BLaER1 treated with 17β-estradiol and CSF1 and Interleukin-3, amounts not matched to agents 10 nM and 100 nM (cell line): ENCODE measurements around the gene OR10J5.

Source experiments
- H3K27ac ChIP-seq, 11 experiments: shearing (Covaris generic); formaldehyde crosslinking; 2 replicates each; pipeline ENCODE4 v1.8.1; 2022
- H3K27me3 ChIP-seq, 11 experiments: shearing (Covaris generic); formaldehyde crosslinking; 2 replicates each; pipeline ENCODE4 v1.8.1; 2022
- H3K36me3 ChIP-seq, 11 experiments: shearing (Covaris generic); formaldehyde crosslinking; 2 replicates each; pipeline ENCODE4 v1.8.1; 2022
- H3K4me1 ChIP-seq, 10 experiments: shearing (Covaris generic); formaldehyde crosslinking; 2 replicates each; pipeline ENCODE4 v1.8.1; 2022
- H3K4me2 ChIP-seq, 11 experiments: shearing (Covaris generic); formaldehyde crosslinking; 2 replicates each; pipeline ENCODE4 v1.8.1; 2022
- H3K4me3 ChIP-seq, 10 experiments: shearing (Covaris generic); formaldehyde crosslinking; 2 replicates each; pipeline ENCODE4 v1.8.1; 2022
- H3K9ac ChIP-seq, 11 experiments: shearing (Covaris generic); formaldehyde crosslinking; 2 replicates each; pipeline ENCODE4 v1.8.1; 2022
- H3K9me3 ChIP-seq, 11 experiments: shearing (Covaris generic); formaldehyde crosslinking; replicated peaks in 1 of 11; 2 replicates each; pipeline ENCODE4 v1.8.1; 2022
- H4K20me1 ChIP-seq, 11 experiments: shearing (Covaris generic); formaldehyde crosslinking; 2 replicates each; pipeline ENCODE4 v1.8.1; 2022
- Cebpa-rat ChIP-seq, 11 experiments: shearing (Covaris generic); IDR thresholded peaks; 2 replicates each; pipeline ENCODE4 v1.8.1; 2022

The OR10J5 gene

GRCh38 chr1:159535907-159536306 lies at the start of gene OR10J5:
TSS of gene OR10J5 (minus strand) at chr1:159536007. CDS start at chr1:159536007, 0 bp downstream.
- no peaks in the 10 kb centered on the region for H4K20me1 ChIP-seq
- H3K27ac ChIP-seq, result no peak within 1 kb of the TSS
- H3K9me3 ChIP-seq, result peaks cover 5 to 12% (median 10%) of the 10 kb centered on the region in 11 experiments; a peak in 16 of 22 replicates
- no peaks in the 10 kb centered on the region for H3K36me3 ChIP-seq
- no peaks in the 10 kb centered on the region for H3K27me3 ChIP-seq
- no peak within 1 kb of the TSS for H3K9ac ChIP-seq
- no peak within 1 kb of the TSS for H3K4me3 ChIP-seq
- no peaks in the 10 kb centered on the region for H3K4me1 ChIP-seq
- no peak within 1 kb of the TSS for H3K4me2 ChIP-seq
- no peak for TF ChIP-seq Cebpa-rat (IDR thresholded peaks at IDR 0.05)

- H3K27me3 ChIP-seq, result no peaks in the 10 kb centered on the region
- H3K36me3 ChIP-seq, result no peaks in the 10 kb centered on the region
- no peak overlapping the region for H3K4me3 ChIP-seq
- no peaks in the 10 kb centered on the region; a peak in 1 of 22 replicates for H3K9me3 ChIP-seq
- H3K27ac ChIP-seq, result no peak overlapping the region
- H4K20me1 ChIP-seq, result no peaks in the 10 kb centered on the region
- H3K4me2 ChIP-seq, result no peak overlapping the region
- TF ChIP-seq Cebpa-rat (IDR thresholded peaks at IDR 0.05), result no peak
- H3K9ac ChIP-seq, result no peak overlapping the region
- H3K4me1 ChIP-seq, result no peaks in the 10 kb centered on the region
Observed at GRCh38 chr1:159584536-159584935, 48.7 kb upstream of the OR10J5 start.

GRCh38 chr1:159581422-159581821 lies 45.6 kb upstream of the OR10J5 start:
- no peaks in the 10 kb centered on the region for H3K36me3 ChIP-seq
- no peak overlapping the region for H3K27ac ChIP-seq
- H3K27me3 ChIP-seq, result no peaks in the 10 kb centered on the region
- TF ChIP-seq Cebpa-rat (IDR thresholded peaks at IDR 0.05), result no peak
- no peak overlapping the region for H3K4me3 ChIP-seq
- H3K9me3 ChIP-seq, result no peaks in the 10 kb centered on the region; a peak in 1 of 22 replicates
- no peak overlapping the region for H3K9ac ChIP-seq
- H3K4me1 ChIP-seq, result no peaks in the 10 kb centered on the region
- no peaks in the 10 kb centered on the region for H4K20me1 ChIP-seq
- H3K4me2 ChIP-seq, result no peak overlapping the region

- H3K4me2 ChIP-seq, result no peak overlapping the region
- no peaks in the 10 kb centered on the region for H4K20me1 ChIP-seq
- H3K4me3 ChIP-seq, result no peak overlapping the region
- no peak overlapping the region for H3K9ac ChIP-seq
- H3K27ac ChIP-seq, result no peak overlapping the region
- peaks cover 0 to 3% (median 0%) of the 10 kb centered on the region in 11 experiments; a peak in 2 of 22 replicates for H3K9me3 ChIP-seq
- H3K27me3 ChIP-seq, result no peaks in the 10 kb centered on the region
- H3K36me3 ChIP-seq, result no peaks in the 10 kb centered on the region
- no peak for TF ChIP-seq Cebpa-rat (IDR thresholded peaks at IDR 0.05)
- no peaks in the 10 kb centered on the region for H3K4me1 ChIP-seq
Observed at GRCh38 chr1:159580340-159580739, 44.5 kb upstream of the OR10J5 start.

- Histone ChIP-seq H4K20me1 (no peaks in the 10 kb centered on the region), H3K9me3 (peaks cover 0 to 14% (median 9%) of the 10 kb centered on the region in 11 experiments; a peak in 10 of 22 replicates), H3K9ac (no peak overlapping the region), H3K4me1 (no peaks in the 10 kb centered on the region), H3K4me2 (no peak overlapping the region), H3K27ac (no peak overlapping the region), H3K36me3 (no peaks in the 10 kb centered on the region), H3K27me3 (no peaks in the 10 kb centered on the region), H3K4me3 (no peak overlapping the region)
- no peak for TF ChIP-seq Cebpa-rat (IDR thresholded peaks at IDR 0.05)
Observed at GRCh38 chr1:159577446-159577845, 41.6 kb upstream of the OR10J5 start.

- no peaks in the 10 kb centered on the region for H4K20me1 ChIP-seq
- no peak overlapping the region for H3K27ac ChIP-seq
- H3K9me3 ChIP-seq, result peaks cover 0 to 12% (median 6%) of the 10 kb centered on the region in 11 experiments; a peak in 9 of 22 replicates
- H3K27me3 ChIP-seq, result no peaks in the 10 kb centered on the region
- H3K4me2 ChIP-seq, result no peak overlapping the region
- H3K4me1 ChIP-seq, result no peaks in the 10 kb centered on the region
- H3K9ac ChIP-seq, result no peak overlapping the region
- no peak overlapping the region for H3K4me3 ChIP-seq
- H3K36me3 ChIP-seq, result no peaks in the 10 kb centered on the region
- no peak for TF ChIP-seq Cebpa-rat (IDR thresholded peaks at IDR 0.05)
Observed at GRCh38 chr1:159562680-159563079, 26.9 kb upstream of the OR10J5 start.

- H3K4me1 ChIP-seq, result no peaks in the 10 kb centered on the region
- TF ChIP-seq Cebpa-rat (IDR thresholded peaks at IDR 0.05), result no peak
- no peak overlapping the region for H3K27ac ChIP-seq
- H3K4me2 ChIP-seq, result no peak overlapping the region
- no peak overlapping the region for H3K4me3 ChIP-seq
- H4K20me1 ChIP-seq, result no peaks in the 10 kb centered on the region
- no peaks in the 10 kb centered on the region for H3K27me3 ChIP-seq
- H3K36me3 ChIP-seq, result no peaks in the 10 kb centered on the region
- peaks cover 0 to 12% (median 6%) of the 10 kb centered on the region in 11 experiments; a peak in 9 of 22 replicates for H3K9me3 ChIP-seq
- H3K9ac ChIP-seq, result no peak overlapping the region
Observed at GRCh38 chr1:159561497-159561896, 25.7 kb upstream of the OR10J5 start.

GRCh38 chr1:159560599-159560998 lies 24.8 kb upstream of the OR10J5 start:
- Histone ChIP-seq H3K27me3 (no peaks in the 10 kb centered on the region), H3K9ac (no peak overlapping the region), H3K36me3 (no peaks in the 10 kb centered on the region), H3K27ac (no peak overlapping the region), H3K4me1 (no peaks in the 10 kb centered on the region), H3K4me2 (no peak overlapping the region), H3K4me3 (no peak overlapping the region), H4K20me1 (no peaks in the 10 kb centered on the region), H3K9me3 (peaks cover 0 to 10% (median 6%) of the 10 kb centered on the region in 11 experiments; a peak in 9 of 22 replicates)
- no peak for TF ChIP-seq Cebpa-rat (IDR thresholded peaks at IDR 0.05)

- Histone ChIP-seq H3K9ac (no peak overlapping the region), H3K9me3 (no peaks in the 10 kb centered on the region), H3K27me3 (no peaks in the 10 kb centered on the region), H3K4me1 (no peaks in the 10 kb centered on the region), H3K36me3 (no peaks in the 10 kb centered on the region), H4K20me1 (no peaks in the 10 kb centered on the region), H3K27ac (no peak overlapping the region), H3K4me3 (no peak overlapping the region), H3K4me2 (no peak overlapping the region)
- no peak for TF ChIP-seq Cebpa-rat (IDR thresholded peaks at IDR 0.05)
Observed at GRCh38 chr1:159556931-159557369, 21.1 kb upstream of the OR10J5 start.

- no peak overlapping the region for H3K27ac ChIP-seq
- TF ChIP-seq Cebpa-rat (IDR thresholded peaks at IDR 0.05), result no peak
- H3K4me3 ChIP-seq, result no peak overlapping the region
- H3K27me3 ChIP-seq, result no peaks in the 10 kb centered on the region
- no peak overlapping the region for H3K4me2 ChIP-seq
- H4K20me1 ChIP-seq, result no peaks in the 10 kb centered on the region
- no peaks in the 10 kb centered on the region for H3K9me3 ChIP-seq
- no peak overlapping the region for H3K9ac ChIP-seq
- no peaks in the 10 kb centered on the region for H3K4me1 ChIP-seq
- H3K36me3 ChIP-seq, result no peaks in the 10 kb centered on the region
Observed at GRCh38 chr1:159554696-159555095, 18.9 kb upstream of the OR10J5 start.
